T-helper 1 cell treated with Interleukin-12 subunit alpha and Interleukin-12 subunit beta and Interleukin-4 antibody, amounts not matched to agents 30 μg/mL and 1 μg/mL, for 36 hours (primary cell): Measurements from ENCODE around the gene SHKBP1.

Source experiments
- H3K27ac Mint-ChIP-seq: one replicate; pipeline ENCODE4 v1.8.0; 2021; ENCODE audit warnings: mild to moderate bottlenecking, mixed read lengths
- H3K27me3 Mint-ChIP-seq: one replicate; pipeline ENCODE4 v1.8.0; 2021; ENCODE audit warnings: low read depth, mixed read lengths
- H3K36me3 Mint-ChIP-seq: one replicate; pipeline ENCODE4 v1.8.0; 2021; ENCODE audit warnings: low read depth, mixed read lengths
- H3K4me1 Mint-ChIP-seq: one replicate; pipeline ENCODE4 v1.8.0; 2021; ENCODE audit warnings: low read depth, mixed read lengths
- H3K4me3 Mint-ChIP-seq: one replicate; pipeline ENCODE4 v1.8.0; 2021; ENCODE audit warnings: mild to moderate bottlenecking, moderate library complexity, mixed read lengths
- H3K9me3 Mint-ChIP-seq: one replicate; pipeline ENCODE4 v1.8.0; 2021; ENCODE audit warnings: mixed read lengths

SHKBP1 gene

DNA sequence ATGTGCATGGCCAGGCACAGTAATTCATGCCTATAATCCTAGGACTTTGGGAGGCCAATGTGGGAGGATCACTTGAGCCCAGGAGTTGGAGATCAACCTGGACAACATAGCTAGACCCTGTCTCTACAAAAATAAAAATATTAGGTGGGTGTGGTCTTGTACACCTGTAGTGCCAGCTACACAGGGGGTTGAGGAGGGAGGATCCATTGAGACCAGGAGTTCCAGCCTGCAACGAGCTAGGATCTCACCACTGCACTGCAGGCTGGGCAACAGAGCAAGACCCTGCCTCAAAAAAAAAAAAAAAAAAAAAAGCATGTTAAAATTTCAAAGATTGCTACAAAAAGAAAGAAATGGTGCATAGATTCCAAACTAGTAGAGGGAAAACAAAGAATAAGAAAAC is 61.7 kb downstream of the SHKBP1 start:
- H3K36me3 Mint-ChIP-seq, result no peaks in the 10 kb centered on the region
- no peaks in the 10 kb centered on the region for H3K9me3 Mint-ChIP-seq
- no peak overlapping the region for H3K27ac Mint-ChIP-seq
- peaks cover 4% of the 10 kb centered on the region for H3K4me1 Mint-ChIP-seq
- no peak overlapping the region for H3K4me3 Mint-ChIP-seq
- peaks cover 19% of the 10 kb centered on the region for H3K27me3 Mint-ChIP-seq

DNA sequence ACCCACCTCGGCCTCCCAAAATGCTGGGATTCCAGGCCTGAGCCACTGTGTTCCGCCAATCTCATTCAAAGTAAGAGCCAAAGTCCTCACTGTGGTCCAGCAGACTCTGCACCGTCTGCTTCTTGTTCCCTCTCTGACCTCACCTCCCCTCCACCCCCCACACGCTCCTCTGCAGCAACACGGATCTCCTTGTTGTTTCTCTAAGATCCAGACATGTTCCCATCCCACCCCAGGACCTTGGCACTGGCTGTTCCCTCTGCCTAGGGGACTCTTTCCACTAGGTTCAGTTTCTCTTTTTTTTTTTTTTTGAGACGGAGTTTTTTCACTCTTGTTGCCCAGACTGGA is 62.9 kb downstream of the SHKBP1 start:
- H3K9me3 Mint-ChIP-seq, result no peaks in the 10 kb centered on the region
- H3K4me3 Mint-ChIP-seq, result no peak overlapping the region
- H3K4me1 Mint-ChIP-seq, result peaks cover 1% of the 10 kb centered on the region
- no peaks in the 10 kb centered on the region for H3K36me3 Mint-ChIP-seq
- H3K27ac Mint-ChIP-seq, result no peak overlapping the region
- H3K27me3 Mint-ChIP-seq, result peaks cover 9% of the 10 kb centered on the region

GRCh38 chr19:40640744-40641143 is 64.1 kb downstream of the SHKBP1 start:
- Mint-ChIP-seq H3K9me3 (no peaks in the 10 kb centered on the region), H3K27ac (no peak overlapping the region), H3K4me1 (peaks cover 1% of the 10 kb centered on the region), H3K4me3 (no peak overlapping the region), H3K27me3 (peaks cover 2% of the 10 kb centered on the region), H3K36me3 (no peaks in the 10 kb centered on the region)
